Lung (tissue), 12 donors: Measurements from ENCODE around the gene MYO3B. TPM values are rescaled to one million over a fixed set of nuclear protein-coding genes. Genes with fewer than 3 reads are reported as not detected.

Experiments
- ATAC-seq: fragments of 200-7000 bp; cut with Tn5 transposase; one replicate; pipeline ENCODE4 v1.9.1; 2020; ENCODE audit warnings: moderate number of reproducible peaks; ENCODE audit not compliant: insufficient read depth, low FRiP score
- DNase-seq, 3 donors: peaks; one replicate each; pipeline ENCODE4 v3.0.0-alpha.2; 2013 to 2017
- H3K27ac ChIP-seq, 2 donors: one replicate each; pipeline ENCODE4 v1.5.1; 2013; ENCODE audit warnings: mild to moderate bottlenecking in 2 of 2, moderate library complexity in 2 of 2, control low read depth in 1 of 2, inconsistent platforms in 1 of 2, low read depth in 1 of 2, low read length in 1 of 2
- H3K27me3 ChIP-seq, 3 donors: one replicate each; pipeline ENCODE4 v1.5.1; 2013; ENCODE audit warnings: low read length in 2 of 3; ENCODE audit not compliant: control insufficient read depth in 3 of 3, insufficient read depth in 3 of 3
- H3K36me3 ChIP-seq, 4 donors: one replicate each; pipeline ENCODE4 v1.5.1; 2013; ENCODE audit warnings: low read length in 4 of 4, mild to moderate bottlenecking in 1 of 4, moderate library complexity in 1 of 4; ENCODE audit not compliant: control insufficient read depth in 4 of 4, insufficient read depth in 4 of 4
- H3K4me1 ChIP-seq, 5 donors: one replicate each; pipeline ENCODE4 v1.5.1; 2013; ENCODE audit warnings: low read length in 5 of 5, mild to moderate bottlenecking in 2 of 5, moderate library complexity in 1 of 5; ENCODE audit not compliant: control insufficient read depth in 5 of 5, insufficient read depth in 5 of 5
- H3K4me3 ChIP-seq: one replicate; pipeline ENCODE4 v1.5.1; 2013; ENCODE audit warnings: mild to moderate bottlenecking, control low read depth, moderate library complexity
- H3K9ac ChIP-seq, 2 donors: one replicate each; pipeline ENCODE4 v1.5.1; 2013; ENCODE audit warnings: low read length in 2 of 2, control low read depth in 1 of 2; ENCODE audit not compliant: insufficient read depth in 1 of 2
- H3K9me3 ChIP-seq, 4 donors: one replicate each; pipeline ENCODE4 v1.5.1; 2013; ENCODE audit warnings: low read length in 3 of 4, mild to moderate bottlenecking in 1 of 4, moderate library complexity in 1 of 4; ENCODE audit not compliant: control insufficient read depth in 4 of 4, insufficient read depth in 3 of 4
- CTCF ChIP-seq: IDR thresholded peaks from 2 replicates; pipeline ENCODE4 v1.5.1; 2012; ENCODE audit warnings: mild to moderate bottlenecking; ENCODE audit errors: control extremely low read depth, extremely low read depth
- WGBS, 2 donors: extraction: QIAGEN DNeasy Blood & Tissue Kit; methylation state at CpG; one replicate each; pipeline ENCODE4 v1.1.7; 2013; 5-methylcytosine and 5-hydroxymethylcytosine counted together
- polyA plus RNA-seq, 2 donors: library from polyadenylated mRNA; stranded (reverse); fragments of 200-250 nt; gene quantifications; one replicate each; pipeline ENCODE4 v1.2.1, GENCODE V29; 2013
- total RNA-seq, 2 donors: library from RNA; depleted of rRNA in 1 of 2; stranded (reverse); fragments of >200 nt in 1 of 2; gene quantifications; one replicate each; pipeline ENCODE4 v1.2.1, GENCODE V29; 2014 to 2021
- donor health status: control.
- donor health status: control.
- donor health status: Bipolar disorder and iron deficiency.
- donor health status: healthy.
- donor health status: DM: yes; HTN: yes; CAD: no.

The MYO3B gene
- total and polyA plus RNA-seq, 4 donors, result 0.03 to 0.82 (median 0.05) TPM; not detected in 1

GRCh38 chr2:170307555-170308351 lies 129.8 kb downstream of the MYO3B start:
- no peaks in the 10 kb centered on the region for H3K9me3 ChIP-seq
- no peak overlapping the region for H3K27ac ChIP-seq
- no peaks in the 10 kb centered on the region for H3K36me3 ChIP-seq
- H3K9ac ChIP-seq, result no peak overlapping the region
- H3K27me3 ChIP-seq, result no peaks in the 10 kb centered on the region
- no peak for TF ChIP-seq CTCF
- 45 to 57% methylated on average over 4 of the region's 4 CpGs for WGBS, 2 donors
- H3K4me3 ChIP-seq, result no peak overlapping the region
- no peak for ATAC-seq
- H3K4me1 ChIP-seq, result no peaks in the 10 kb centered on the region
- DNase-seq, result peak in 1 of 3 donors; percentile 8

GRCh38 chr2:170310876-170311502 lies 133.0 kb downstream of the MYO3B start:
- Histone ChIP-seq H3K27me3 (no peaks in the 10 kb centered on the region), H3K4me3 (no peak overlapping the region), H3K9me3 (no peaks in the 10 kb centered on the region), H3K4me1 (peaks cover 0 to 5% (median 0%) of the 10 kb centered on the region in 5 donors), H3K9ac (no peak overlapping the region), H3K36me3 (no peaks in the 10 kb centered on the region), H3K27ac (no peak overlapping the region)
- no peak for ATAC-seq
- DNase-seq, result no peak
- 47 to 58% methylated on average over 5 of the region's 5 CpGs for WGBS, 2 donors
- TF ChIP-seq CTCF, result no peak

- Histone ChIP-seq H3K4me1 (peaks cover 0 to 5% (median 0%) of the 10 kb centered on the region in 5 donors), H3K9me3 (no peaks in the 10 kb centered on the region), H3K27me3 (no peaks in the 10 kb centered on the region), H3K36me3 (no peaks in the 10 kb centered on the region), H3K27ac (no peak overlapping the region), H3K9ac (no peak overlapping the region), H3K4me3 (no peak overlapping the region)
- no peak for TF ChIP-seq CTCF
- 46 to 51% methylated on average over 3 of the region's 3 CpGs for WGBS, 2 donors
- peak in 1 of 3 donors; percentile 15 for DNase-seq
- no peak for ATAC-seq
Observed at GRCh38 chr2:170313347-170313991, 135.5 kb downstream of the MYO3B start.
